ENCODE data around the gene CDC5L. TPM values are rescaled to one million over a fixed set of nuclear protein-coding genes. Genes with fewer than 3 reads are reported as not detected.
"Not testable (repeated sequence)": the region's sequence is repeated elsewhere in the genome, so short reads cannot be mapped to it uniquely, and the experiment has no call there.

Gene CDC5L
- polyA plus RNA-seq (ENCODE audit: insufficient read length in 4 of 4) = 10 to 100 TPM; 31.5 to 48.6 (median 40.7) TPM

GRCh38 chr6:44387346-44388134, at the start of gene CDC5L:
Gene CDC5L (plus strand): TSS chr6:44387706. CDS start chr6:44387824, 118 bp downstream.
- DNase-seq (ENCODE audit: low read depth in 4 of 4, low spot score in 3 of 4) = peak; percentile 97 to 99 (median 98)

GRCh38 chr6:44338228-44339122, 49.0 kb upstream of the CDC5L start:
- peak in 1 of 4 donors; percentile 51 for DNase-seq (ENCODE audit: low read depth in 4 of 4, low spot score in 3 of 4)

- DNase-seq (ENCODE audit: low read depth in 4 of 4, low spot score in 3 of 4) = no peak
Measured at GRCh38 chr6:44339301-44339700, 48.2 kb upstream of the CDC5L start.

- no peak for DNase-seq (ENCODE audit: low read depth in 4 of 4, low spot score in 3 of 4)
Measured at GRCh38 chr6:44339763-44340625, 47.5 kb upstream of the CDC5L start.

- DNase-seq (ENCODE audit: low read depth in 4 of 4, low spot score in 3 of 4) = peak in 1 of 4 donors; percentile 42
Measured at GRCh38 chr6:44341095-44341890, 46.2 kb upstream of the CDC5L start.

GRCh38 chr6:44342052-44342451, 45.5 kb upstream of the CDC5L start:
- DNase-seq (ENCODE audit: low read depth in 4 of 4, low spot score in 3 of 4) = no peak

DNA sequence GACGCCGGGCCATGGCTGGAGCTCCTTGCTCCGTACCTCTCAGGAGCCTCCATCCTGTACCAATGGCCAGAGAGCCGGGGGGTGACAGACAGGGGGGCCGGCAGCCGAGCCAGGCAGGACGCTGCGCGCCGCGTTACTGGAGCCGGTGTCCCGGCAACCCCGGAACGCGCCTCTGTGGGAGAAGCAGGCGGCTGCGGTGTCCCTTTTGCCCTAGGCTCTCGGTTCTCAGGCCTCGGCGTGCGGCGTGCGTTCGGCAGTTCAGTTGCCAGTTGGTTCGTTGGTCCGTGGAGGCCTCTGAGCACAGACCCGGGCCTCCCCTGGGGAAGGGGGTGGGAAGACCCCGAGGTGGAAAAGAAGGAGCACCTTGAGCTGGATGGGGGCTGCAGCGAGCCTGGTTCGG, 45.0 kb upstream of the CDC5L start, which contains the start of gene SPATS1:
Gene SPATS1, plus strand, starts transcription at position 162 of the 400 bp plus-strand sequence. CDS start 446 bp downstream, outside the sequence.
- DNase-seq (ENCODE audit: low read depth in 4 of 4, low spot score in 3 of 4) = peak in 1 of 4 donors; percentile 19

- DNase-seq (ENCODE audit: low read depth in 4 of 4, low spot score in 3 of 4) = not testable (repeated sequence)
Measured at GRCh38 chr6:44346818-44347217, 40.7 kb upstream of the CDC5L start.

DNA sequence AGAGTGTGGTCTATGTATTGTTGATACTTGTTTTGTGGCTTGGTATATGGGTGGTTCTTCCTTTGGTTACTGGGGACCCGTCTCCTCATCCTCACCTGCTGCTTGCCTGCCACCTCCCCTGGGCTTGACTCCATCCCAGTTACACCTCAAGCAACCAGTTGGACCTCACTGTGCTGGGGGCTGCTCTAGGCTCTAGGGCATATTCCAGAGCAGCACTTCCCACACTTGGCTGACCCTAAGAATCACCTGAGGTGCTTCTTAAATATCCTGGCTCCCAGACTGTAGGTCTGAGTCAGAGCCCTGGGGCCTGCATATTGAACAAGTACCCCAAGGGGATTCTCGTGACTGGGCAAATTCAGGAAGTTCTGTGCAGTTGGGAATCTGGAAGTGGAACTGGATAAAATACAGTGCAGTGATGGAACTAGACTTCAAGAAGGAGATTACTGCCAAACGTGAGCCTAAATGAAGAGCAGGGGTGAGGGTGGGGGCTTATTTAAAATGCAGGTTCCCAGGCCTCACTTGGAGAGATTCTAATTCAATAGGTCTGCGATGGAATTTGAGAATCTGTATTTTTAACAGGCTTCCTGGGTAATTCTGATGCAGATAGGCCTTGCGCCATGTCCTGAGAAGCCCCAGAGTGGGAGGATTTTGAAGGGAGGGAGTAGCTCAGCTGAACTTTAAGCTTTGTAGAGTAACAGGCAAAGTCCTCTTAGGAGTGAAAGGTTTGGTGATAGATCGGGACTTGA, 37.4 kb upstream of the CDC5L start:
- no peak for DNase-seq (ENCODE audit: low read depth in 4 of 4, low spot score in 3 of 4)

DNA sequence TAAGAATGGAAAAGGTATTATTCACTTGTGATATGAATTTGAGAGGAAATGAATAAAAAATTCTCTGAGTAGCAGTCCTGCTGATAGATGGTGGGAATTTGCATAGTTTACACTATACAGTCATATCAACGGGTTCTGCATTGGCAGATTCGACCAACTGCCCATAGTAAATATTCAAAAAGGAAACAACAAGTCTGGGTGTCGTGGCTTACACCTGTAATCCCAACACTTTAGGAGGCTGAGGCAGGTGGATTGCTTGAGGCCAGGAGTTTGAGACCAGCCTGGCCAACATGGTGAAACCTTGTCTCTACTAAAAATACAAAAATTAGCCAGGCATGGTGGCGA, 36.9 kb upstream of the CDC5L start:
- not testable (repeated sequence) for DNase-seq (ENCODE audit: low read depth in 4 of 4, low spot score in 3 of 4)

DNA sequence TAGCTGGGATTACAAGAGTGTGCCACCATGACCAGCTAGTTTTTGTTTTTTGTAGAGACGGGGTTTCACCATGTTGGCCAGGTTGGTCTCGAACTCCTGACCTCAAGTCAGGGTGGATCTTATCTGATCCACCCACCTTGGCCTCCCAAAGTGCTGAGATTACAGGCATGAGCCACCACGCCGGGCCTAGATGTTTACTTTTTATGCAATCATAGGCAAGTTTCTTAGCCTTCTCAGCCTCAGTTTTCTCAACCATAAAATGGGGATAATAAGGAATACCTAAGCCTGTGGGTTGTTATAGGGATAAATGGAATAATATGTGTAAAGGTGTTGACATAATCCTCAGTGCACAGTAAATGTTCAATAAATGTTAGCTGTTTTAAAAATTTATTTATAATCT, 35.2 kb upstream of the CDC5L start:
- no peak for DNase-seq (ENCODE audit: low read depth in 4 of 4, low spot score in 3 of 4)

DNA sequence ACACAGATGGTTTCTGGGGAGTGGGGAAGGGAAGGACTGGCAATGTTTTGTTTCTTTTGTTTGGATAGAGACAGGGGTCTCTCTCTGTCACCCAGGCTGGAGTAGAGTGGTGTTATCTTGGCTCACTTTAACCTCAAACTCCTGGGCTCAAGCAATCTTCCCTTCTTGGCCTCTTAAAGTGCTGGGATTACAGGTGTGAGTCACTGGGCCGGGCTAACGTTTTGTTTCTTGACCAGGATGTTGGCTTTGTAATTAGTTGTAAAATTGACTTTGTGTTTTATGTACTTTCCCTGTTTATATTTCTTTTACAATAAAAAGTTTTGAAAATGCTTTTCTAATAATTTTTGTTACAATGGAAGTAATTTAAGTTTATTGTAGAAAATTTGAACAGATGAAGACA, 34.2 kb upstream of the CDC5L start:
- no peak for DNase-seq (ENCODE audit: low read depth in 4 of 4, low spot score in 3 of 4)

- no peak for DNase-seq (ENCODE audit: low read depth in 4 of 4, low spot score in 3 of 4)
Measured at GRCh38 chr6:44355640-44356039, 31.9 kb upstream of the CDC5L start.

- no peak for DNase-seq (ENCODE audit: low read depth in 4 of 4, low spot score in 3 of 4)
Measured at GRCh38 chr6:44356487-44356886, 31.0 kb upstream of the CDC5L start.

GRCh38 chr6:44359973-44360372, 27.5 kb upstream of the CDC5L start:
- DNase-seq (ENCODE audit: low read depth in 4 of 4, low spot score in 3 of 4) = no peak

- no peak for DNase-seq (ENCODE audit: low read depth in 4 of 4, low spot score in 3 of 4)
Measured at GRCh38 chr6:44361947-44362346, 25.6 kb upstream of the CDC5L start.

DNA sequence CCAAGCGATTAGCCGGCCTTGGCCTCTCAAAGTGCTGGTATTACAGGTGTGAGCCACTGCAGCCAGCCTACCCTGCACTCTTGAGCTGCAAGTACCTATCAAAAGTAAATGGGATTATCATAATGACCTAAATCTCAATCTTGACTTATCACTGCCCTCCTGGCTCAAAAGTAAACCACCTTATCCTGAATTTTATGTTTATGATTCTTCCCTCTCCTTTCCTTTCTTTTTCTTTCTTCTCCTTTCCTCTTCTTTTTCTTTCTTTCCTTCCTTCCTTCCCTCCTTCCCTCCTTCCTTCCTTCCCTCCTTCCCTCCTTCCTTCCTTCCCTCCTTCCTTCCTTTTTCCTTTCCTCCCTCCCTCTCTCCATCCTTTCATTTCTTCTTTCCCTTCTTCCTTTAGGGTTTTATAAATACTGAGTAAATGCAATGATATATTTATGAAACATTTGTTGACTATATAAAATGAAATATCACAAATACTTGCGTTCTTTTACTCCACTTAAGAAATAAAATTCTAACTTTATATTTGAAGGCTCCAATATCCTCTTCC, 24.1 kb upstream of the CDC5L start:
- DNase-seq (ENCODE audit: low read depth in 4 of 4, low spot score in 3 of 4) = no peak

DNA sequence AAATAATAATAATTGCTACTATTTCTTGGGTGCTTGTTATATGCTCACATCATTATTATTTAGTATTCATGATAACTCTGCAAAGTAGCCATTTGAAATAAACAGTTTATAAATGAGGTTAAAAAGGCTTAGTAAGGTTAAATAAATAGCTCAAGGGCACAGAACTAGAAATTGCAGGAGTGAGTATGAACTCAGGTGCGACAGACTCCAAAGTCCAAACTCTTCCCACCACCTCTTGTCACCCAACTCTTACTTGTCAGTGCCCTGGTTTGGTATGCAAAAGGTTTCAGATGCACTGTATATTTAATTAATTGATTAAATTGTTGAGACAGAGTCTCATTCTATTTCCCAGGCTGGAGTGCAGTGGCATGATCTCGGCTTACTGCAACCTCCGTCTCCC, 20.7 kb upstream of the CDC5L start:
- no peak for DNase-seq (ENCODE audit: low read depth in 4 of 4, low spot score in 3 of 4)

DNA sequence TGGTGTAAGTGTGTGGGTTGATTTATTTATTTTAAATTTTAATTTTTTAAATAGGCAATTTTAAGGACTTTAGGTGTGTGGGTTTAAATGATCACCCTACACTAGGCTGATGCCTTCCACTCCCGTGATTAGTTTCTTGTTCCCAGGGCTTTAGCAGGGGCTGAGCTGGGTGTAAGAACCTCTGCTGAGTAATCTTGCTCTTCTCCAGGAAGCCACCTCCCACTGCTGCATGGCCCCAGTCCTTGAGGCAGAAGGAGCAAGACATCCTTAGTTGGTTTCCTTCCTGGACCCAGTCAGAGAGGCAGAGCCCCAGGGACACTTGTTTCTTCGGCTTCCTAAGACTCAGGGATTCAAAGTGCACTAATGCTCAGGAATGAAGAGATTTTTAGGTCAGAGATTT, 19.8 kb upstream of the CDC5L start:
- no peak for DNase-seq (ENCODE audit: low read depth in 4 of 4, low spot score in 3 of 4)
